NCI-H2081 treated with DMSO at 0.1 percent for 48 hours (cell line): ENCODE measurements around the gene PRODH2.

ENCODE experiments used
- DNase-seq: peaks from one replicate; lab custom pipeline; 2025; lab: John Stamatoyannopoulos, UW

The PRODH2 gene

GRCh38 chr19:35812220-35813042 lies at the start of gene PRODH2:
TSS of gene PRODH2 (minus strand) at chr19:35812845. CDS start at chr19:35812805, 40 bp downstream.
- DNase-seq = no peak

- DNase-seq = no peak
Measured at GRCh38 chr19:35861640-35862160, 49.1 kb upstream of the PRODH2 start.

- no peak for DNase-seq
Measured at GRCh38 chr19:35860818-35861639, 48.4 kb upstream of the PRODH2 start.

GRCh38 chr19:35860436-35860817 lies 47.8 kb upstream of the PRODH2 start:
- DNase-seq = no peak

- DNase-seq = no peak
Measured at GRCh38 chr19:35859414-35859813, 46.8 kb upstream of the PRODH2 start.

GRCh38 chr19:35858311-35858710 lies 45.7 kb upstream of the PRODH2 start:
- no peak for DNase-seq

- DNase-seq = no peak
Measured at GRCh38 chr19:35856546-35857149, 44.0 kb upstream of the PRODH2 start, which contains the start of gene KIRREL2. TSS of gene KIRREL2 (plus strand) at chr19:35856911. CDS start at chr19:35857120, 209 bp downstream.

- no peak for DNase-seq
Measured at GRCh38 chr19:35853038-35853756, 40.6 kb upstream of the PRODH2 start.

GRCh38 chr19:35852029-35852780 lies 39.6 kb upstream of the PRODH2 start, which contains the start of gene NPHS1:
TSS of gene NPHS1 (minus strand) at chr19:35852504. CDS start at chr19:35851837, 667 bp downstream.
- no peak for DNase-seq

- no peak for DNase-seq
Measured at GRCh38 chr19:35851213-35852028, 38.8 kb upstream of the PRODH2 start.

- DNase-seq = no peak
Measured at GRCh38 chr19:35848919-35849505, 36.4 kb upstream of the PRODH2 start.

- no peak for DNase-seq
Measured at GRCh38 chr19:35848486-35848885, 35.8 kb upstream of the PRODH2 start.

GRCh38 chr19:35847911-35848310 lies 35.3 kb upstream of the PRODH2 start:
- DNase-seq = no peak

GRCh38 chr19:35846038-35846668 lies 33.5 kb upstream of the PRODH2 start:
- DNase-seq = no peak

- no peak for DNase-seq
Measured at GRCh38 chr19:35845215-35846037, 32.8 kb upstream of the PRODH2 start.

GRCh38 chr19:35844482-35845214 lies 32.0 kb upstream of the PRODH2 start:
- no peak for DNase-seq
